ENCODE data around the gene DNAI1. TPM values are rescaled to one million over a fixed set of nuclear protein-coding genes. Genes with fewer than 3 reads are reported as not detected.

The DNAI1 gene
- total and polyA plus RNA-seq, 8 donors = 0.29 to 11.6 (median 4.8) TPM

- no peak overlapping the region for H3K4me3 ChIP-seq
- no peaks in the 10 kb centered on the region for H3K9me3 ChIP-seq
- TF ChIP-seq, protein P1, sequence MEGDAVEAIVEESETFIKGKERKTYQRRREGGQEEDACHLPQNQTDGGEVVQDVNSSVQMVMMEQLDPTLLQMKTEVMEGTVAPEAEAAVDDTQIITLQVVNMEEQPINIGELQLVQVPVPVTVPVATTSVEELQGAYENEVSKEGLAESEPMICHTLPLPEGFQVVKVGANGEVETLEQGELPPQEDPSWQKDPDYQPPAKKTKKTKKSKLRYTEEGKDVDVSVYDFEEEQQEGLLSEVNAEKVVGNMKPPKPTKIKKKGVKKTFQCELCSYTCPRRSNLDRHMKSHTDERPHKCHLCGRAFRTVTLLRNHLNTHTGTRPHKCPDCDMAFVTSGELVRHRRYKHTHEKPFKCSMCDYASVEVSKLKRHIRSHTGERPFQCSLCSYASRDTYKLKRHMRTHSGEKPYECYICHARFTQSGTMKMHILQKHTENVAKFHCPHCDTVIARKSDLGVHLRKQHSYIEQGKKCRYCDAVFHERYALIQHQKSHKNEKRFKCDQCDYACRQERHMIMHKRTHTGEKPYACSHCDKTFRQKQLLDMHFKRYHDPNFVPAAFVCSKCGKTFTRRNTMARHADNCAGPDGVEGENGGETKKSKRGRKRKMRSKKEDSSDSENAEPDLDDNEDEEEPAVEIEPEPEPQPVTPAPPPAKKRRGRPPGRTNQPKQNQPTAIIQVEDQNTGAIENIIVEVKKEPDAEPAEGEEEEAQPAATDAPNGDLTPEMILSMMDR (IDR thresholded peaks at IDR 0.05) = no peak
- no peak for ATAC-seq
- intact Hi-C loops (cut with DNase I) = no loop called here
- no peak for DNase-seq
- H3K27me3 ChIP-seq = no peaks in the 10 kb centered on the region
- H3K36me3 ChIP-seq = no peaks in the 10 kb centered on the region
- H3K27ac ChIP-seq = peak overlapping the region in 1 of 2 donors; percentile 84
- H3K4me1 ChIP-seq = peaks cover 8 to 44% of the 10 kb centered on the region in 2 donors
Observed at GRCh38 chr9:34456151-34456550, 2.5 kb upstream of the DNAI1 start.

DNA sequence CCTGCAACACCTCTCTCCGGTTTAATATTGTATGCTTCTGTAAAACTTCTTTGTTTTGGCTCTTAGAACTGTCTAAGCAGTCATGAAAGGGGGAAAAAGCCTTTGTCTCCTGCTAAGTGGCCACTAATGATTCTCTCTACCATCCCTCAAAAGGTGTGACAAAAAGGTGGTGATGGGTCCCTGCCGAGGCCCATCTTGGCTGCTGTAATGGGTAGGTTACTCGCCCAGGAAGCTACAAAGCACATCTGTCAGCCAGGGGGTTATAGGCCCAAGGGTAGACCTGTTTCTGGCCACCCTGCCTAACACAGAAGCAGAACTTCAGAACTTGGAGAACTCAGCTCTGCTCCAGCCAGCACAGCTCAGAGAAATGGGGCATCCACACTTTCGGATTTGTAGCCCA is 1.9 kb upstream of the DNAI1 start:
- H3K4me3 ChIP-seq = peak overlapping the region; percentile 60 to 88
- TF ChIP-seq, protein P1 (IDR thresholded peaks at IDR 0.05) = no peak
- peaks cover 0 to 1% of the 10 kb centered on the region in 2 donors for H3K27me3 ChIP-seq
- intact Hi-C loops (cut with DNase I) = no loop called here
- H3K36me3 ChIP-seq = no peaks in the 10 kb centered on the region
- peak overlapping the region; percentile 77 to 84 for H3K27ac ChIP-seq
- peaks cover 5 to 38% of the 10 kb centered on the region in 2 donors for H3K4me1 ChIP-seq
- no peak for DNase-seq
- H3K9me3 ChIP-seq = no peaks in the 10 kb centered on the region
- ATAC-seq = no peak

GRCh38 chr9:34457266-34458012 is 1.2 kb upstream of the DNAI1 start:
- intact Hi-C loops (cut with DNase I) = no loop called here
- H3K27ac ChIP-seq = peak overlapping the region; percentile 77 to 84

GRCh38 chr9:34458959-34459340 is 345 bp downstream of the DNAI1 start:
- Histone ChIP-seq H3K4me1 (peaks cover 5 to 36% of the 10 kb centered on the region in 2 donors), H3K9me3 (no peaks in the 10 kb centered on the region), H3K27ac (peak overlapping the region in 1 of 2 donors; percentile 84), H3K36me3 (no peaks in the 10 kb centered on the region), H3K27me3 (peaks cover 0 to 6% of the 10 kb centered on the region in 2 donors), H3K4me3 (peak overlapping the region in 1 of 2 donors; percentile 88)
- intact Hi-C loops (cut with DNase I) = no loop called here
- TF ChIP-seq, protein P1 (IDR thresholded peaks at IDR 0.05) = no peak
- ATAC-seq (no peak), DNase-seq (no peak)

More at GRCh38 chr9:34457266-34458012, 1.2 kb upstream of the DNAI1 start:
- TF ChIP-seq, protein P1 (IDR thresholded peaks at IDR 0.05) = no peak
- H3K4me1 ChIP-seq = peaks cover 5 to 36% of the 10 kb centered on the region in 2 donors
- ATAC-seq (peak; percentile 51), DNase-seq (peak in 3 of 4 donors; percentile 72 to 85 (median 73))
- no peaks in the 10 kb centered on the region for H3K36me3 ChIP-seq
- peak overlapping the region; percentile 60 to 88 for H3K4me3 ChIP-seq
- H3K9me3 ChIP-seq = no peaks in the 10 kb centered on the region
- H3K27me3 ChIP-seq = peaks cover 0 to 6% of the 10 kb centered on the region in 2 donors

DNA sequence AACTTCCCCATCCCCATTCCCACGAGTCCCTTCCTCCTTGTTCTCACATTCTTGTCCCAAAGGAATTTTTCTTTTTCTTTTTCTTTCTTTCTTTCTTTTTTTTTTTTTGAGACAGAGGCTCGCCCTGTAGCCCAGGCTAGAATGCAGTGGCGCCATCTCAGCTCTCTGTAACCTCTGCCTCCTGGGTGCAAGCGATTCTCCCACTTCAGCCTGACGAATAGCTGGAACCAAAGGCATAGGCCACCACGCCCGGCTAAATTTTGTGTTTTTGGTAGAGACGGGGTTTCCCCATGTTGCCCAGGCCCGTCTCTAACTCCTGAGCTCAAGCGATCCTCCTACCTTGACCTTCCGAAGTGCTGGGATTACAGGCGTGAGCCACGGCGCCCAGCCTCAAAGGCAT is 751 bp downstream of the DNAI1 start:
- ATAC-seq (no peak), DNase-seq (no peak)
- no peak overlapping the region for H3K27ac ChIP-seq
- TF ChIP-seq, protein P1 (IDR thresholded peaks at IDR 0.05) = no peak
- H3K4me1 ChIP-seq = peaks cover 5 to 36% of the 10 kb centered on the region in 2 donors
- peaks cover 0 to 6% of the 10 kb centered on the region in 2 donors for H3K27me3 ChIP-seq
- no peaks in the 10 kb centered on the region for H3K9me3 ChIP-seq
- no peak overlapping the region for H3K4me3 ChIP-seq
- no peaks in the 10 kb centered on the region for H3K36me3 ChIP-seq
- intact Hi-C loops (cut with DNase I) = no loop called here
